Body of pancreas (tissue), 4 donors: Measurements from ENCODE around the gene GJB1.

Experiments
- POLR2A ChIP-seq, 3 donors: fragments of 450-650 bp; IDR thresholded peaks; one replicate each; pipeline ENCODE4 v1.6.1; 2016; ENCODE audit warnings: antibody characterized with exemption in 3 of 3, mild to moderate bottlenecking in 2 of 3
- TF ChIP-seq, protein P1 (sequence below), 7 experiments: fragments of 450-650 bp in 4 of 7; fragments of 200-600 bp in 3 of 7; sonication (generic) in 3 of 7; IDR thresholded peaks; one replicate each; pipeline ENCODE4 v1.5.1; 2016 to 2019; ENCODE audit warnings: antibody characterized with exemption in 7 of 7

DNA sequence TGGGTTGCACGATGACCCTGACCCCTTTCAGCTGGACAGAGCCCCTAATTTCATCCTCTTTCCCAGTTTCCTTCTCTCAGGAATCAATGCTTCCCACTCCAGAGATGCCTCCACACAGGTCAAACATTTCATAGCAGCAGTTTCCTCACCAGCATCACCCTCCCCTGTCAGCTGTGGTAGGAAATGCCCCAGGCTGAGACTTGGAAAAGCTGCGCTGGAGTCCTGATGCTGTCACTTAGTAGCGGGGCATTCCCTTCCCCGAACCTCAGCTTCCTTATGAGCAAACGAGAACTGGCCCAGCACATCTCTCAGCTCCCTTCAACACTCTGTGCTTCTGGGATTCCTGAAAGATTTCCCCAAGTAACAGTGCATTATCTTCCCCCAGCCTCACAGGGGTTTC lies 2.7 kb downstream of the GJB1 start:
- TF ChIP-seq POLR2A (IDR thresholded peaks at IDR 0.05): no peak
- TF ChIP-seq, protein P1, sequence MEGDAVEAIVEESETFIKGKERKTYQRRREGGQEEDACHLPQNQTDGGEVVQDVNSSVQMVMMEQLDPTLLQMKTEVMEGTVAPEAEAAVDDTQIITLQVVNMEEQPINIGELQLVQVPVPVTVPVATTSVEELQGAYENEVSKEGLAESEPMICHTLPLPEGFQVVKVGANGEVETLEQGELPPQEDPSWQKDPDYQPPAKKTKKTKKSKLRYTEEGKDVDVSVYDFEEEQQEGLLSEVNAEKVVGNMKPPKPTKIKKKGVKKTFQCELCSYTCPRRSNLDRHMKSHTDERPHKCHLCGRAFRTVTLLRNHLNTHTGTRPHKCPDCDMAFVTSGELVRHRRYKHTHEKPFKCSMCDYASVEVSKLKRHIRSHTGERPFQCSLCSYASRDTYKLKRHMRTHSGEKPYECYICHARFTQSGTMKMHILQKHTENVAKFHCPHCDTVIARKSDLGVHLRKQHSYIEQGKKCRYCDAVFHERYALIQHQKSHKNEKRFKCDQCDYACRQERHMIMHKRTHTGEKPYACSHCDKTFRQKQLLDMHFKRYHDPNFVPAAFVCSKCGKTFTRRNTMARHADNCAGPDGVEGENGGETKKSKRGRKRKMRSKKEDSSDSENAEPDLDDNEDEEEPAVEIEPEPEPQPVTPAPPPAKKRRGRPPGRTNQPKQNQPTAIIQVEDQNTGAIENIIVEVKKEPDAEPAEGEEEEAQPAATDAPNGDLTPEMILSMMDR (IDR thresholded peaks at IDR 0.05): no peak
